Osteoblast (primary cell): ENCODE data around the gene CCDC13. TPM values are rescaled to one million over a fixed set of nuclear protein-coding genes. Genes with fewer than 3 reads are reported as not detected.

Source experiments
- DNase-seq: peaks from one replicate; pipeline ENCODE4 v3.0.0; 2011; ENCODE audit warnings: low spot score, mixed read lengths; ENCODE audit not compliant: insufficient read length; ENCODE audit errors: missing footprints
- H2AFZ ChIP-seq: 2 replicates; pipeline ENCODE4 v1.6.0; 2011; ENCODE audit warnings: mild to moderate bottlenecking, low read length
- H3K27ac ChIP-seq: 2 replicates; pipeline ENCODE4 v1.5.1; 2011; ENCODE audit warnings: mild to moderate bottlenecking, low read depth, low read length, moderate library complexity
- H3K27me3 ChIP-seq: 2 replicates; pipeline ENCODE4 v1.6.0; 2012; ENCODE audit warnings: mild to moderate bottlenecking, control low read depth, inconsistent platforms, low read length, moderate library complexity; ENCODE audit not compliant: insufficient read depth
- H3K36me3 ChIP-seq: 2 replicates; pipeline ENCODE4 v1.5.1; 2011; ENCODE audit warnings: mild to moderate bottlenecking, low read length, control low read depth, moderate library complexity; ENCODE audit not compliant: insufficient read depth
- H3K4me1 ChIP-seq: 2 replicates; pipeline ENCODE4 v1.5.1; 2011; ENCODE audit warnings: mild to moderate bottlenecking, low read length, control low read depth, moderate library complexity; ENCODE audit not compliant: insufficient read depth
- H3K4me2 ChIP-seq: 2 replicates; pipeline ENCODE4 v1.6.0; 2011; ENCODE audit warnings: mild to moderate bottlenecking, low read length; ENCODE audit not compliant: insufficient read depth
- H3K4me3 ChIP-seq: fragments of 200-600 bp; sonication (generic); 3 replicates; pipeline ENCODE4 v1.5.1; 2012; ENCODE audit warnings: mild to moderate bottlenecking, low read length, inconsistent platforms; ENCODE audit not compliant: insufficient read depth
- H3K79me2 ChIP-seq: 2 replicates; pipeline ENCODE4 v1.6.0; 2012; ENCODE audit warnings: mild to moderate bottlenecking, low read length, control low read depth, inconsistent platforms; ENCODE audit not compliant: insufficient read depth
- H3K9me3 ChIP-seq: 2 replicates; pipeline ENCODE4 v1.5.1; 2011; ENCODE audit warnings: low read depth, low read length, control low read depth
- H4K20me1 ChIP-seq: 2 replicates; pipeline ENCODE4 v1.6.0; 2012; ENCODE audit warnings: mild to moderate bottlenecking, low read length, control low read depth; ENCODE audit not compliant: insufficient read depth
- total RNA-seq: library from RNA; depleted of rRNA; stranded (reverse); fragments of >200 nt; gene quantifications from 2 replicates; pipeline ENCODE4 v1.2.3, GENCODE V29; 2012
- TF ChIP-seq, protein P1 (sequence below): IDR thresholded peaks from 2 replicates; pipeline ENCODE4 v1.5.1; 2011; ENCODE audit warnings: mild to moderate bottlenecking, low read depth, low read length, moderate library complexity; ENCODE audit errors: extremely low read depth

Gene CCDC13
- total RNA-seq, 1 donor, result 0.72 TPM

DNA sequence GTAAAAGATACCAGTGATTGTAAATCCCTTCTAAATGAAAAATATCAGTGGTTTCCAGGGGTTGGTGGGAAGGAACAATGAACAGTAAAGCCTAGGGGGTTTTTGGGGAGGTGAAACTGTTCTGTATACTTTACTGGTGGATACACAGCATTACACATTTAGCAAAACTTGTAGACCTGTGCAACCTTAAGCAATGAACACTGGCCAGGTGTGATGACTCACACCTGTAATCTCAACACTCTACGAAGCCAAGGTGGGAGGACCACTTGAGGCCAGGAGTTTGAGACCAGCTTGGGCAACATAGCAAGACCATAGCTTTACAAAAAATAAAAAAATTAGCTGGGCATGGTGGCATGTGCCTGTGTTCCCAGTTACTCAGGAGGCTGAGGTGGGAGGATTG, 1.8 kb downstream of the CCDC13 start:
- TF ChIP-seq, protein P1, sequence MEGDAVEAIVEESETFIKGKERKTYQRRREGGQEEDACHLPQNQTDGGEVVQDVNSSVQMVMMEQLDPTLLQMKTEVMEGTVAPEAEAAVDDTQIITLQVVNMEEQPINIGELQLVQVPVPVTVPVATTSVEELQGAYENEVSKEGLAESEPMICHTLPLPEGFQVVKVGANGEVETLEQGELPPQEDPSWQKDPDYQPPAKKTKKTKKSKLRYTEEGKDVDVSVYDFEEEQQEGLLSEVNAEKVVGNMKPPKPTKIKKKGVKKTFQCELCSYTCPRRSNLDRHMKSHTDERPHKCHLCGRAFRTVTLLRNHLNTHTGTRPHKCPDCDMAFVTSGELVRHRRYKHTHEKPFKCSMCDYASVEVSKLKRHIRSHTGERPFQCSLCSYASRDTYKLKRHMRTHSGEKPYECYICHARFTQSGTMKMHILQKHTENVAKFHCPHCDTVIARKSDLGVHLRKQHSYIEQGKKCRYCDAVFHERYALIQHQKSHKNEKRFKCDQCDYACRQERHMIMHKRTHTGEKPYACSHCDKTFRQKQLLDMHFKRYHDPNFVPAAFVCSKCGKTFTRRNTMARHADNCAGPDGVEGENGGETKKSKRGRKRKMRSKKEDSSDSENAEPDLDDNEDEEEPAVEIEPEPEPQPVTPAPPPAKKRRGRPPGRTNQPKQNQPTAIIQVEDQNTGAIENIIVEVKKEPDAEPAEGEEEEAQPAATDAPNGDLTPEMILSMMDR, result no peak
- Histone ChIP-seq H3K4me3 (no peak overlapping the region), H3K4me1 (peaks cover 9% of the 10 kb centered on the region)

DNA sequence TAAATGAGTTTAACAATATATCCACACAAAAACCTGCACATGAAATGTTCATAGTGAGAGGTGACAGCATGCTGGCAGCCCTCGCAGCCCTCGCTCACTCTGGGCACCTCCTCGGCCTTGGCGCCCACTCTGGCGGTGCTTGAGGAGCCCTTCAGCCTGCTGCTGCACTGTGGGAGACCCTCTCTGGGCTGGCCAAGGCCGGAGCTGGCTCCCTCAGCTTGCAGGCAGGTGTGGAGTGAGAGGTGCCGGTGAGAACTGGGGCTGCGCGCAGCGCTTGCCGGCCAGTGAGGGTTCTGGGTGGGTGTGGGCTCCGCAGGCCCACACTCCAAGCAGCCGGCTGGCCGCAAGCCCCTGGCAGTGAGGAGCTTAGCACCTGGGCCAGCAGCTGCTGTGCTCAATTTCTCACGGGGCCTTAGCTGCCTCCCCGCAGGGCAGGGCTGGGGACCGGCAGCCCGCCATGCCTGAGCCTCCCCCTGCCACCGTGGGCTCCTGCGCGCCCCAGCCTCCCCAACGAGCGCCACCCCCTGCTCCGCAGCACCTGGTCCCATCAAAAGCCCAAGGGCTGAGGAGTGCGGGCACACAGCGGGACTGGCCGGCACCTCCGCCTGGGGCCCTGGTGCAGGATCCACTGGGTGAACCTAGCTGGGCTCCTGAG, 3.4 kb downstream of the CCDC13 start:
- TF ChIP-seq, protein P1, result no peak
- H3K36me3 ChIP-seq, result no peaks in the 10 kb centered on the region
- no peaks in the 10 kb centered on the region for H4K20me1 ChIP-seq
- H3K27ac ChIP-seq, result no peak overlapping the region
- no peaks in the 10 kb centered on the region for H3K79me2 ChIP-seq
- no peak overlapping the region for H3K4me3 ChIP-seq
- peaks cover 5% of the 10 kb centered on the region for H3K27me3 ChIP-seq
- DNase-seq, result no peak
- peaks cover 9% of the 10 kb centered on the region for H3K4me1 ChIP-seq
- no peaks in the 10 kb centered on the region for H3K9me3 ChIP-seq
- H2AFZ ChIP-seq, result no peak overlapping the region
- no peak overlapping the region for H3K4me2 ChIP-seq

More for the DNA sequence above, 1.8 kb downstream of the CCDC13 start:
- no peaks in the 10 kb centered on the region for H3K79me2 ChIP-seq
- H3K4me2 ChIP-seq, result no peak overlapping the region
- H4K20me1 ChIP-seq, result no peaks in the 10 kb centered on the region
- no peaks in the 10 kb centered on the region for H3K9me3 ChIP-seq
- H3K27me3 ChIP-seq, result peaks cover 5% of the 10 kb centered on the region
- no peak overlapping the region for H2AFZ ChIP-seq
- no peaks in the 10 kb centered on the region for H3K36me3 ChIP-seq
- no peak for DNase-seq
- H3K27ac ChIP-seq, result no peak overlapping the region

DNA sequence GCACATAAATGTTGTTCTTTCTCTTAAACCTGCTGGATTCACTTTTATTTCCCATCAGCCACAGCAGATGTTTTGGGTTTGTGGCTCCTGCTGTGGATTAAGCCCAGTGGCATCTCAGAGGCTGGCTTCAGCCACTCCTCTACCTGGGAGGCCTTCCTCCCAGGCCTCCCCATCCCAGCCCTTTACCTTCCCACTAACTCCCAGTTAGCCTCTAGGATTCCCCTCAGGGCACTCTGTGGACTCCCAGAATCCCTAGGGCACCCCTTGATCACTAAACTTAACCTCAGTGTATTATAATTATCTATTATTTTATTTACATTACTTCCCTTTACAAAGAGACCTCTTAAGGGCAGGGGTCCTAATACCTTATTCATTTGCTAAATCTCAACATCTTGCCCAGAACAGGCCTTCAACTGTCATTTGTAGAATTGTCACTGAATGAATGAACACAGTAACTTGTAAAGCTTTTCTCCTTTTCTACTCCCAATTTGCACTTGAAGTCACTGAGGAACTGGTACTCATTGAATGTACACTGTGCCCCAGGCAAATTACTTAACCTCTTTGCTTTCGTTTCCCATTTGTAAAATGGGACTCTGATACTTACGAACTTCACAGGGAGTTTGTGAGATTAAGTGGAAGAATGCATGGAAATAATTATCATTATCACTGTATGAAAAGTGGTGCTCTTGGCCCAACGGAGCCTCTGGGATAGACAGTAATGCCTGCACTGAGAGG, 8.3 kb downstream of the CCDC13 start:
- H3K4me2 ChIP-seq, result no peak overlapping the region
- H3K9me3 ChIP-seq, result no peaks in the 10 kb centered on the region
- no peaks in the 10 kb centered on the region for H4K20me1 ChIP-seq
- H3K79me2 ChIP-seq, result no peaks in the 10 kb centered on the region
- H2AFZ ChIP-seq, result no peak overlapping the region
- no peak overlapping the region for H3K4me3 ChIP-seq
- TF ChIP-seq, protein P1, result no peak
- DNase-seq, result no peak
- peaks cover 3% of the 10 kb centered on the region for H3K27me3 ChIP-seq
- H3K4me1 ChIP-seq, result peaks cover 10% of the 10 kb centered on the region
- H3K36me3 ChIP-seq, result no peaks in the 10 kb centered on the region
- no peak overlapping the region for H3K27ac ChIP-seq

DNA sequence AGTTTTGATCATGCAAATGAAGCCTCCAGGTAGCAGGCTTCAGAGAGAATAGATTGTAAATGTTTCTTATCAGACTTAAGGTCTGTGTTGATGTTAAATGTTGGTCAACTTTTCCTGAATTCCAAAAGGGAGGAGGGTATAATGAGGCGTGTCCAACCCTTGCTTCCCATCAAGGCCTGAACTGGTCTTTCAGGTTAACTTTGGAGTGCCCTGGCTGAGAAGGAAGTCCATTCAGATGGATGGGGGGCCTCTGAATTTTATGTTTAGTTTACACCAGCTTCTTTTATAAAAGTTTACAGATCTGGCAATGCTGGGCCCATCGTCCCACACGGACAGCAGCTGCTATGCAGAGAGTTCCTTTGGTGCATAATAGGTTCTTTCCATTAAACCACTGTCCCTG, 8.9 kb downstream of the CCDC13 start:
- Histone ChIP-seq H2AFZ (no peak overlapping the region), H3K4me3 (no peak overlapping the region), H3K36me3 (no peaks in the 10 kb centered on the region), H3K4me2 (no peak overlapping the region), H3K27ac (no peak overlapping the region), H3K79me2 (no peaks in the 10 kb centered on the region), H3K9me3 (no peaks in the 10 kb centered on the region), H3K4me1 (peaks cover 10% of the 10 kb centered on the region), H3K27me3 (peaks cover 3% of the 10 kb centered on the region), H4K20me1 (no peaks in the 10 kb centered on the region)
- no peak for DNase-seq
- TF ChIP-seq, protein P1, result no peak
